Measurements from ENCODE around the gene MACROD1. TPM values are rescaled to one million over a fixed set of nuclear protein-coding genes. Genes with fewer than 3 reads are reported as not detected.

Gene MACROD1
- polyA plus RNA-seq, 3 donors from 2014 or later, result 4.8 to 7.1 (median 6.5) TPM

DNA sequence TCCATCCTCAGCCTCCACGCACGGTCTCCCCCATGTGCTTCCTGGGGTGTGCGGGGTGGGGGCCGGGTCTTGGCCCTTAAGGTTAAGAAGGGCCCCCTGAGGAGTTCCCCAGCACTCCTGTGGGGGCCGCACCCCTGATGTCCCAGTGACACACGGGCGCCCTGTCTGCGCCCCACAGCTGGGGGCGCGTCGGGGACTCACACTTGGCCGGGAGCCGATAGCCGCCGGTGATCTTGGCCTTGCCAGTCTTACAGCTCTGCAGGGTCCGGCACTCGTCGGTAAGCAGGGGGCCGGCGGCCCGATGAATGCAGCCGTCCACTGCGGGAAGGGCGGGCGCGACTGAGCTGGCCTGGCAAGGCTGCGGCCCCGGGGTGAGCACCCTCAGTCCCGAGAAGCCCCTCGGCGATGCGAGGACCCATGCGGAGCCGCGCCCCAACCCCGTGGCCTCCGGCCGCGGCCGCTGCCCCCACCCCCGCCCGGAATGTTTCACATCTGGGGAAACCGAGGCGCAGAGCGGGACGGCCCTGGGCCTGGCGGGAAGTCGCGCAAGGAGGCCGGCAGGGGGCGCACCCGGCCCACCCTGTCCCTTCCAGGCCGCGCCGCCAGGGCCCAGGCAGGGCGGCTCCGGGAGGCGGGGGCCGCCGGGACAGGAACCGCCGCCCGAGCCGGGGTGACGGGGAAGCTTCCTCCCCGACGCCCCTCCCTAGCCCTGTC lies 165.7 kb downstream of the MACROD1 start:
- Mint-ChIP-seq H3K27me3 (ENCODE audit: low read depth in 3 of 3) (peaks cover 2 to 12% (median 3%) of the 10 kb centered on the region in 3 donors), H3K4me3 (peak overlapping the region in 4 of 5 donors; percentile 27 to 62 (median 45)), H3K9me3 (no peaks in the 10 kb centered on the region), H3K27ac (no peak overlapping the region), H3K4me1 (peaks cover 0 to 14% of the 10 kb centered on the region in 2 donors), H3K36me3 (peaks cover 0 to 11% (median 6%) of the 10 kb centered on the region in 3 donors)
- DNase-seq, result peak; percentile 62 to 73 (median 72)

DNA sequence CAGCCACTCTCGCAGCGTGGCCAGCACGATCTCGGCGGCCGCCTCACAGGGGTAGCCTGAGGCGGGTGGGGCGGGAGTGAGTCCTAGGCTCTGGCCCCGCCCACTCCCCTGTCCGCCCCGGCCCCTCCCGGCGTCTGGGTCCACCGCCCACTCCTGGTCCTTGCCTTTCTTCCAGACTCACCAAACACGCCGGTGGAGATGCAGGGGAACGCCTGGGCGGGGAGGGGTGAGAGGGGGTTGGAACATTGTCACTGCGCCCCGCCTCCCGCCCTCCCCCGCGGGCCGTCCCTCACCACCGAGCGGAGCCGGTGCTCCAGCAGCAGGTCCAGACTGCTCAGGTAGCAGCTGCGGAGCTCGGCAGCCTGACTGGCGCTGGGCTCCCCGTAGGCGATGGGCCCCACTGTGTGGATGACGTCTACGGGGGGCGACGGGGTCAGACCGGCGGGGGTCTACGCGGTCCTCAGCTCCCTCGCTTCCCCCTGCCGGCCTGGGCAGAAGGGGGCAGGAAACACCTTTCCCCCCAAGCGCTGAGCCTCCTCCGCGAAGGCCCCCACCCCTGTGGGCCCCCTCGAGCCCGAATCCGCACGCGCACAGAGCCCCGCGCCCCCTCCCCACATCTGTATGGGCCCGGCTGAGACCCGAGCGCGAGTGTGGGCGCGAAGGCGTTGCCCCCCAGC lies 166.4 kb downstream of the MACROD1 start:
- H3K4me3 Mint-ChIP-seq, result peak overlapping the region in 3 of 5 donors; percentile 35 to 62 (median 55)
- H3K9me3 Mint-ChIP-seq, result no peaks in the 10 kb centered on the region
- DNase-seq, result peak; percentile 24 to 45 (median 37)
- H3K36me3 Mint-ChIP-seq, result peaks cover 3 to 17% (median 11%) of the 10 kb centered on the region in 3 donors
- no peak overlapping the region for H3K27ac Mint-ChIP-seq
- H3K4me1 Mint-ChIP-seq, result peaks cover 0 to 14% of the 10 kb centered on the region in 2 donors
- H3K27me3 Mint-ChIP-seq (ENCODE audit: low read depth in 3 of 3), result peaks cover 3 to 12% (median 4%) of the 10 kb centered on the region in 3 donors

GRCh38 chr11:63998558-63999348 lies 167.2 kb downstream of the MACROD1 start:
- H3K27me3 Mint-ChIP-seq (ENCODE audit: low read depth in 3 of 3), result peaks cover 3 to 12% (median 4%) of the 10 kb centered on the region in 3 donors
- peak overlapping the region in 3 of 5 donors; percentile 38 to 54 (median 49) for H3K4me3 Mint-ChIP-seq
- no peaks in the 10 kb centered on the region for H3K9me3 Mint-ChIP-seq
- peaks cover 0 to 15% of the 10 kb centered on the region in 2 donors for H3K4me1 Mint-ChIP-seq
- H3K27ac Mint-ChIP-seq, result no peak overlapping the region
- DNase-seq, result no peak
- H3K36me3 Mint-ChIP-seq, result peaks cover 3 to 19% (median 12%) of the 10 kb centered on the region in 3 donors

GRCh38 chr11:63997801-63998337 lies 168.0 kb downstream of the MACROD1 start:
- Mint-ChIP-seq H3K9me3 (no peaks in the 10 kb centered on the region), H3K36me3 (peaks cover 6 to 23% (median 15%) of the 10 kb centered on the region in 3 donors), H3K27me3 (ENCODE audit: low read depth in 3 of 3) (peaks cover 3 to 8% (median 4%) of the 10 kb centered on the region in 3 donors), H3K4me3 (no peak overlapping the region), H3K4me1 (peaks cover 5 to 18% of the 10 kb centered on the region in 2 donors), H3K27ac (no peak overlapping the region)
- DNase-seq, result no peak

GRCh38 chr11:63997104-63997700 lies 168.7 kb downstream of the MACROD1 start:
- H3K36me3 Mint-ChIP-seq, result peaks cover 6 to 23% (median 16%) of the 10 kb centered on the region in 3 donors
- H3K9me3 Mint-ChIP-seq, result no peaks in the 10 kb centered on the region
- H3K4me3 Mint-ChIP-seq, result no peak overlapping the region
- peaks cover 7 to 18% of the 10 kb centered on the region in 2 donors for H3K4me1 Mint-ChIP-seq
- no peak for DNase-seq
- H3K27me3 Mint-ChIP-seq (ENCODE audit: low read depth in 3 of 3), result peaks cover 4 to 7% (median 4%) of the 10 kb centered on the region in 3 donors
- H3K27ac Mint-ChIP-seq, result no peak overlapping the region

DNA sequence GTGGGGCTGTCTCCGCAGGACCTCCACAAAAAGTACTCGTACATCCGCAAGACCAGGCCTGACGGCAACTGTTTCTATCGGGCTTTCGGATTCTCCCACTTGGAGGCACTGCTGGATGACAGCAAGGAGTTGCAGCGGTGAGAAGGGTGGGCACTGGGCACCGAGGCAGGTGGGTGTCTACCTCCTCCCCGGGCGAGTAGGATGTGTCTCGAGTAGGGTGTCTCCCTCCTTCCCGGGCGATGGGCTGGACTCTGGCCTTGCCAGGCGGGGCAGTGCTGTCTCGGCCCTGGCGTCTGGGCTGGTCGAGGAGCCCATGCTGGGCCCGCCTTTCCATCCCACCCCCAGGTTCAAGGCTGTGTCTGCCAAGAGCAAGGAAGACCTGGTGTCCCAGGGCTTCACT lies 169.4 kb downstream of the MACROD1 start:
- no peak for DNase-seq
- Mint-ChIP-seq H3K27me3 (ENCODE audit: low read depth in 3 of 3) (peaks cover 4 to 7% (median 4%) of the 10 kb centered on the region in 3 donors), H3K4me1 (peaks cover 14 to 17% of the 10 kb centered on the region in 2 donors), H3K9me3 (no peaks in the 10 kb centered on the region), H3K4me3 (no peak overlapping the region), H3K36me3 (peaks cover 6 to 23% (median 16%) of the 10 kb centered on the region in 3 donors), H3K27ac (no peak overlapping the region)

- Mint-ChIP-seq H3K4me3 (no peak overlapping the region), H3K36me3 (peaks cover 9 to 35% (median 19%) of the 10 kb centered on the region in 3 donors), H3K9me3 (no peaks in the 10 kb centered on the region), H3K4me1 (peaks cover 14 to 17% of the 10 kb centered on the region in 2 donors), H3K27me3 (ENCODE audit: low read depth in 3 of 3) (peaks cover 4 to 7% (median 6%) of the 10 kb centered on the region in 3 donors), H3K27ac (no peak overlapping the region)
- DNase-seq, result no peak
Observed at GRCh38 chr11:63993993-63994392, 171.9 kb downstream of the MACROD1 start.

DNA sequence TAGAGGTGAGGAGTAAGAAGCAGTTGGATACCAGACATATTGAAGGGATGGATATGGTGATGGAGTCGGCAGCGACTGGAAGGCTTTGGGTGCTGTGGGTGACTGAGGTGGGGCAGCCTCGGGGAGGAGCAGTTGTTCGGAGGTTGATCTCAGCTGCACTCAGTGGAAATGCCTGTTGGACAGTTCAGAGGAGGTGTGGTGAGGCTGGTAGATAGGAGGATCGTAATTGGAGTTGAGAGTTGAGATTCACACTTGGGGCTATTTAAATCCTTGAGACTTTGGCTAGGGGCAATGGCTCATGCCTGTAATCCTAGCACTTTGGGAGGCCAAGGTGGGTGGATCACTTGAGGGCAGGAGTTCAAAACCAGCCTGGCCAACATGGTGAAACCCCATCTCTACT lies 172.8 kb downstream of the MACROD1 start:
- Mint-ChIP-seq H3K27ac (peak overlapping the region in 1 of 6 donors; percentile 72), H3K36me3 (peaks cover 9 to 40% (median 19%) of the 10 kb centered on the region in 3 donors), H3K9me3 (no peaks in the 10 kb centered on the region)

DNA sequence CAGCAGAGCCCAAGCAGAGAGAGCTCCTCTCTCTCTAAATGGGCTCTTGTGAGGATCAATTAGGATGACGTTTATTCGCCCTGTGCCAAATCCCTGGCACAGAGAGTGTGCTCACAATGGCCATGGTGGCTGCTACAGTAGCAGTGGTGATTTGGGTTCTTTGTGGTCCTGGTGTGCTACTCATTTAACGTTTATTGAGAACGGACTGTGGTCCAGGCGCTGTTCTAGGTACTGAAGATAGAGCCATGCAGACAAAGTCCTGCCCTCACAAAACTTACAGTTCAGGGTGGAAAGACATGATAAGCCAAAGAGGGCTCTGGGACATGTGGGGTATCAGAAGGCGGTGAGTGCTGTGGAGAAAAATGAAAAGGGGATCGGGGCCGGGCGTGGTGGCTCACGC lies 174.4 kb downstream of the MACROD1 start:
- Mint-ChIP-seq H3K27ac (no peak overlapping the region), H3K36me3 (peaks cover 9 to 29% (median 13%) of the 10 kb centered on the region in 3 donors), H3K9me3 (no peaks in the 10 kb centered on the region), H3K27me3 (ENCODE audit: low read depth in 3 of 3) (peaks cover 2 to 3% (median 3%) of the 10 kb centered on the region in 3 donors), H3K4me3 (no peak overlapping the region), H3K4me1 (peaks cover 23 to 36% of the 10 kb centered on the region in 2 donors)
- DNase-seq, result no peak

More for the DNA sequence above, 172.8 kb downstream of the MACROD1 start:
- no peak for DNase-seq
- H3K4me3 Mint-ChIP-seq, result peak overlapping the region in 1 of 5 donors; percentile 4
- peaks cover 3 to 5% (median 4%) of the 10 kb centered on the region in 3 donors for H3K27me3 Mint-ChIP-seq (ENCODE audit: low read depth in 3 of 3)
- peaks cover 15 to 24% of the 10 kb centered on the region in 2 donors for H3K4me1 Mint-ChIP-seq

- Mint-ChIP-seq H3K4me1 (peaks cover 30 to 41% of the 10 kb centered on the region in 2 donors), H3K4me3 (peak overlapping the region; percentile 56 to 80 (median 76)), H3K9me3 (no peaks in the 10 kb centered on the region), H3K27ac (peak overlapping the region in 4 of 6 donors; percentile 21 to 76 (median 57)), H3K36me3 (peaks cover 3 to 17% (median 3%) of the 10 kb centered on the region in 3 donors), H3K27me3 (ENCODE audit: low read depth in 3 of 3) (peaks cover 6 to 11% (median 10%) of the 10 kb centered on the region in 3 donors)
- DNase-seq, result no peak
Observed at GRCh38 chr11:63986932-63987513, 178.9 kb downstream of the MACROD1 start.

- DNase-seq, result peak; percentile 82 to 85 (median 83)
- Mint-ChIP-seq H3K4me1 (peaks cover 25 to 34% of the 10 kb centered on the region in 2 donors), H3K27ac (peak within 1 kb of the TSS; percentile 97 to 99 (median 98)), H3K27me3 (ENCODE audit: low read depth in 3 of 3) (peaks cover 6 to 11% (median 10%) of the 10 kb centered on the region in 3 donors), H3K9me3 (no peaks in the 10 kb centered on the region), H3K36me3 (peaks cover 3 to 17% (median 3%) of the 10 kb centered on the region in 3 donors), H3K4me3 (peak within 1 kb of the TSS; percentile 95 to 98 (median 98))
Observed at GRCh38 chr11:63986156-63986931, 179.6 kb downstream of the MACROD1 start, which contains the start of gene OTUB1. OTUB1 (plus strand) TSS chr11:63986438; CDS start chr11:63986457, 19 bp downstream.

GRCh38 chr11:63985812-63986155 lies 180.1 kb downstream of the MACROD1 start:
- peaks cover 3 to 13% (median 3%) of the 10 kb centered on the region in 3 donors for H3K36me3 Mint-ChIP-seq
- peaks cover 24 to 33% of the 10 kb centered on the region in 2 donors for H3K4me1 Mint-ChIP-seq
- peak overlapping the region; percentile 95 to 98 (median 98) for H3K4me3 Mint-ChIP-seq
- H3K27me3 Mint-ChIP-seq (ENCODE audit: low read depth in 3 of 3), result peaks cover 6 to 11% (median 10%) of the 10 kb centered on the region in 3 donors
- DNase-seq, result peak; percentile 76 to 79 (median 79)
- peak overlapping the region; percentile 97 to 99 (median 98) for H3K27ac Mint-ChIP-seq
- H3K9me3 Mint-ChIP-seq, result no peaks in the 10 kb centered on the region

Measured in immature natural killer cell (primary cell).